Stimulated activated CD4-positive, alpha-beta T cell treated with anti-CD3 and anti-CD28 coated beads, Interleukin-12 subunit alpha, Interleukin-12 subunit beta, amount 100 ng/mL, for 48 hours (primary cell): ENCODE data around the gene FRY.

Experiments
- DNase-seq, 3 donors: peaks; one replicate each; pipeline ENCODE4 v3.0.0-alpha.2; 2020; ENCODE audit warnings: low read depth in 2 of 3, low spot score in 1 of 3

The FRY gene

DNA sequence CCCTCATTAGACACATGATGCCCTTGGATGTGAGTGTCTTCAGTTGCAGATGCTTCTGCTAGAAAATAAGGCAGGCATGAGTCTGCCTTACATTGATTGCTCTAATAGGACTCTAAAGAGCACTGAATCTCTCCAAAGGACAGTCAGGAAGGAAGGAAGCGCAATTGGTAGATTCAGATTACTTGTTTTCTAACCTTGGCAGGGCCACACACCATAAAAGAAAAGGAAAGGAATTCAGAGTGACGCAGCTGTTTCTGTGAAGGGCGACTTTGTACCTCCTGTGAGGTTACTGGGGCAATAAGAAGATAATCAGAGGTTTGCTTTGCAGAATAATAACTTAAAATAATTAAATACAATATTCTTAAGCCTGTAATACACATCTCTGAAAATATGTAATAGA lies 48.0 kb downstream of the FRY start:
- no peak for DNase-seq

DNA sequence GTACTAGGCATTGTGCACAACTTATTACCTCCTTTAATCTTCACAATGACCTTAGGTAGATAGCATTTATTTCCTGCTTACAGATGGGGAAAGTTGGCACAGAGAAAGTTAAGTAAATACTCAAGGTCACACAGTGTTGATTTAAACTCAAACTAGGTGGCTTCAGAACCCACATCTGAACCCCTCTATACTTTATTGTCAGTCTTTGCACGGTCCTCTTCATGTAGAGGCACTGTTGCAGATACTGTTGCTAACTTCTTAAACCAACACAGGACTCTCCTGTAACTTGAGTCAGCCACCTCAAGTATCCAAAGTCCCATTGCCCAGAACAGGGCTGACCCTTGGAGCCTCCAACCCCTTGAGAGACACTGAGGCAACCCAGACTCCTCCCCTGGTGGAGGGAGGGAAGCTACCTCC lies 48.8 kb downstream of the FRY start:
- DNase-seq, result no peak

DNA sequence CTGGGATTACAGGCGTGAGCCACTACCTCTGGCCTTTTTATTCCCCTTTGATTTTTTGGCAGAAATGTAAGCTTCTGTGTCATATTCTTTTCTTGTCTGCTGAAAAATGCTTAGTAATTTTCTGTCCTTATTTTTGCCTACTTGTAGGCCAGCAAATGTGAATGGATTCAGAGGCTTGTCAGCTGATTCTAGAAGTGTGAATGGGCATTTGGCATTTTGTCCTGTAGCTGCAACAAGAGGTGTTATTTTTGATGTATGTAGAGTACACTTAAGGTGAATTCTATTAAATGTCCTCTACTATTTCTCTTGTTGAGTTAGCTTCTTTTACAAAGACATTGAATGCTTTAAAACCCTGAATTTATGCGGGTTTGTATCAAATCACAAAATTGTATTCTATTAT lies 50.0 kb downstream of the FRY start:
- no peak for DNase-seq

DNA sequence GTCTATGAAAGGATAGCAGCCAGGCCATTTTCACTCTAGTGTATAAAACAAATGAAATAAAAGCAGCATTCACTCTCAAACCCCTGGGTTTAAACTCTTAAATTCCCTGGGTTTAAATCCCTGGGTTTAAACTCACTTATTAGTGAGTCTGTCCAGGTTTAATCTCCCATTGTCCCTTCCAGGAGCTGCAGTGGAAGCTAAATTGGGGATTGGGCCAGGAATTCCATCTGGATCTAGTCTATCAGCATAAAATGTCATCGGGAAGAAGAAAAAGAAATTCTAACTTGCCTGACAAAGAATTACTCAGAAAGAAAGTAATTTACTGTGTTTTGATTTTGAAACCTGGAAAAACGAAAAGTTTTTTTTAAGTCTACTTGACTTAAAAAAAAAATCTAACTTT lies 54.8 kb downstream of the FRY start:
- no peak for DNase-seq

- no peak for DNase-seq
These were observed 55.3 kb downstream of the FRY start for GRCh38 chr13:32086791-32087441.

- no peak for DNase-seq
These were observed 56.6 kb downstream of the FRY start for GRCh38 chr13:32087955-32088747.

- DNase-seq, result no peak
These were observed 60.9 kb downstream of the FRY start for GRCh38 chr13:32092496-32092895.

DNA sequence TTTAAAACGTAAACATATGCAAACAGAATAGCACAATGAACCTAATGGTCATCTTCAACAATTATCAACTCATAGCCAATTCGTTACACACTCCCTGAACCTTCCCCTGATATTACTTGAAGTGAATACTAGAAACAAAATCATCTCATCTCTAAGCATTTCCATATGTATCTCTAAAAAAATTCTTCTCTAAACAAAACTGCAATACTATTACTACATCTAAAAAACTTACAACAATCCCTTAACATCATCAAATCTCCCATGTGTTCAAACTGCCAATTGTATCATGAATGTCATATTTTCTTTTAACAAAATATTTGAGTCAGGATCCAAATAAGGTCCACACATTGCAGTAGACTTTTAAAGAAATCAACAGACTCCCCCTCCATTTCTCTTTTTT lies 61.4 kb downstream of the FRY start:
- DNase-seq, result no peak

- DNase-seq, result no peak
These were observed 66.7 kb downstream of the FRY start for GRCh38 chr13:32098272-32098671.

- DNase-seq, result no peak
These were observed 74.2 kb downstream of the FRY start for GRCh38 chr13:32105653-32106313.

DNA sequence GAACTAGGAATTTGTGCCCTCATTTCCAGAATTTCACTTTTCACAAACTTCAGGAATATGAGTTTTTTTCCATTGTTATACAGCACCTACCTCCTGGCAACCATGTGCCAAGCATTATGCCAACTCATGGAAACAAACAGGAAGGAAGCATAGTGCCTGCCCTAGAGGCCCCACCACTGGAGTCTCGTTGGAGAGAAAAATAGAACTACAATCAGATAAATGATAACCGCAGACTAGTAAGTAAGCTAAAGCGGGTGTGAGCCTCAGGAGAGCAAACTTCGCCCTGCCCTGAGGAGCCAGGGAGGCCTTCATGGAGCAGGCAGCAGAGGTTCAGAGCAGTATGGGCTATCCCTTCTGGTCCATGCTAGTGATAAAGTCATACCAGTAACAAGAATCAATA lies 75.9 kb downstream of the FRY start:
- DNase-seq, result no peak

DNA sequence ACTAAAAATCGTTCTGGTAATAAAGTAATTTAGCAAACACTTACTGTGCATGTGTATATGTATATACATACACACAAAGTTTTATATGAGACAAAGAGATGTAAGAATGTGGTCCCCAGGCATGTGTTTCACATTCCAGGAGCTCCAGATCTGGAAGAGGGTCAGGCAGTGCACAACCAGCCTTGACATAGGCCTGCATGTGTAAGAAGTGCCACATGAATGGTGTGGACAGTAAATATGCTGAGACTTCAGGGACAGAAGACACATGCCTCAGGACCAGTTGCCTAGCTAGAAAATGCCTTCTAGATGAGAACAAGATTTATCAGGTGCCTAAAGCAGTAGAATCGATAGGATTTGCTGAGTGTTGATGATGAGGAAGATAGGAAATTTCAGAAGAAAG lies 76.4 kb downstream of the FRY start:
- DNase-seq, result no peak

- DNase-seq, result no peak
These were observed 82.0 kb downstream of the FRY start for GRCh38 chr13:32113532-32113931.

GRCh38 chr13:32114284-32114950 lies 82.8 kb downstream of the FRY start:
- no peak for DNase-seq

- DNase-seq, result no peak
These were observed 83.5 kb downstream of the FRY start for GRCh38 chr13:32115066-32115465.

- no peak for DNase-seq
These were observed 84.6 kb downstream of the FRY start for GRCh38 chr13:32116210-32116609.

DNA sequence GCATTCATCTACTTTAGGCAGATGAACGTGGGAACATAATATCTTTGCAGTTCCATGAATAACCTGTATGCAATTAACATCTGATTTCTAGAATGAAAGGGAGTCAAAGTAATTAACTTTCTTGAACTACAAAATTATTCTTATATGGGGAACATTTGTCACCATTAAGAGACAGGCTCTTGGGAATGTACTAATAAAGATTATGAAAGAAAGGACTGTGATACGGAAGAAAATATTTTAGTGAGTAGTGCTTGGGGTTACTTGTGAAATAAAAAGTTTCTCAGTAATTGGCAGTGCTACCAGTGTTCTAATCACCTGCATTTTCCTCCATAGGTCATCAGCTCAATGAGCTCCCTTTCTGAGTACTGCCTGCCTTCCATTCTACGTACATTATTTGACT lies 85.4 kb downstream of the FRY start:
- DNase-seq, result no peak

DNA sequence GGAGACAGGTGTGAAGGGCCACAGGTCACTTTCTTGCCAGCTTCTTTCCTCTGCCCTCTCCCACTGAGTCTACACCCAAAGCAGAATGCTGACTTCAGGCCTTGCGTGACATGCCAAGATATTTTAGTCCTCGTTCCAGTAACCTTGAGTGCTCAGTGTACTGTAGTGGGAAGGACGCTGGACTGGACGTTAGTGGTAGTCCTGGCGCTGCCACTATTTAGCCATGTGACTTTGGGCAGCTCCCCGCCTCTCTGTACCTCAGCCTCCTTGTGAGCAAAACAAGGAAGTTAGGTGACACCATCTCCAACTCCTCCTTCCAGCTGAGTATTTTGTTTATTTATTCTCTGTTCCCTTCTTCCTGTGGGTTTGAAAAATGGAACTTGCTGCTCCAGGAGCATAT lies 86.1 kb downstream of the FRY start:
- no peak for DNase-seq

GRCh38 chr13:32121316-32121715 lies 89.7 kb downstream of the FRY start:
- no peak for DNase-seq

- DNase-seq, result no peak
These were observed 93.2 kb downstream of the FRY start for GRCh38 chr13:32124743-32125142.

DNA sequence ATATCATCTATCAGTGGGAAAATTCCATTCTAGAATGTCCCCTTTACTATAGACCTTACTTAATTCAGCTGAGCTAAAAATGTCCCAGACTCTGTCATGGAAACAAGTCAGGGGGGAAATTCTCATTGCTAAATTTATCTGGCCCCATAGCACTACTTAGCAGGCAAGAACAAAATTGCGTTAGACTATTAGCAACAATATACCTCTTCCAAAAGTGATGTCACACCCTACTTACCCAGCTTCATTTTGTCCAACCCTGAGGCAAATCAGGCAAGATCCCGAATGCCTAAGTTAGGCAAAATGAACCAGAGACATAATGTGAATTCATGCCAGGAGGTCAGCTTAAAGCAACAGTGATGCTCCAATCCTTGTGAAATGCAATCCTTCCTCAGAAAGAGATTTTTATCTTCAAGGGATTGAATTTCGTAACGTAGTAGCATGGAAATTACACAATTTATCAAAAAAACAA lies 93.7 kb downstream of the FRY start:
- DNase-seq, result no peak

- no peak for DNase-seq
These were observed 94.2 kb downstream of the FRY start for GRCh38 chr13:32125751-32126150.
